IPS DF 19.7 (cell line): ENCODE data around the gene ARPC3.
"Not testable (repeated sequence)": the region's sequence is repeated elsewhere in the genome, so short reads cannot be mapped to it uniquely, and the experiment has no call there.

Source experiments
- DNase-seq: peaks from one replicate; pipeline ENCODE4 v3.0.0-alpha.2; 2013; ENCODE audit warnings: low read depth, low spot score

The ARPC3 gene

GRCh38 chr12:110449799-110450497, at the start of gene ARPC3:
TSS of gene ARPC3 (minus strand) at chr12:110450337. CDS start at chr12:110450260, 77 bp downstream.
- DNase-seq = peak; percentile 86

- no peak for DNase-seq
These were observed 49.0 kb upstream of the ARPC3 start for GRCh38 chr12:110498984-110499706.

DNA sequence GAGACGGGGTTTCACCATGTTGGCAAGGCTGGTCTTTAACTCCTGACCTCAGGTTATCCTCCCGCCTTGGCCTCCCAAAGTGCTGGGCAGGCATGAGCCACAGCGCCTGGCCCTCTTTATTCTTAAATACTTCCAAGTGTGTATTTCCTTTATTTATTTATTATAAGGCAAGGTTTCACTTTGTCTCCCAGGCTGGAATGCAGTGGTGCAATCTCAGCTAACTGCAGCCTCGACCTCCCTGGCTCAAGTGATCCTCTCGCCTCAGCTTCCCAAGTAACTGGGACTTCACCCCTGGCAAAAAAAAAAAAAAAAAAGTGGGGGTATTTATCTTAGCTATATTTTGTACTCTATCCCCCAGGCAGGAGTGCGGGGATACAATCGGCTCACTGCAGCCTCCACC, 25.3 kb upstream of the ARPC3 start:
- no peak for DNase-seq

- DNase-seq = peak; percentile 93
These were observed 18.3 kb upstream of the ARPC3 start, which contains the start of the genes FAM216A and GPN3 for GRCh38 chr12:110468214-110469048. TSS of gene FAM216A (plus strand) at chr12:110468845. CDS start at chr12:110468876, 31 bp downstream. TSS of gene GPN3 (minus strand) at chr12:110468257. CDS start at chr12:110468203, 54 bp downstream.

DNA sequence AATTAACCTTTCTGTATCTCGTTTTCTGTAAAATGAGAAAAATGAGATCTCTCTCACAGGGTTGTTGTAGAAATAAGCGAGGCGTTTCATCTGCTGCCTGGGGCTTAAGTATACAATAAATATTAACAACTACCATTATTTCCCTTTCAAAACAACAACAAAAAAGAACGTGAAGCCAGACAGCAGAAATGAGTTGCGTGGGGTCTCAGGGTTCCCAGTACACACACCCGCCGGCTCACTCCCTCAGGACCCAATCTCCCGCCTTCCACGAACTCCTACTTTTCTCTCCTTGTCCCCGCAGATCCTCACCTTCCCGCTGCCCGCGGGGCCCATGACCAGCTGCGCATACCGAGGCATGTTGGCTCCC, 17.7 kb upstream of the ARPC3 start:
- no peak for DNase-seq

GRCh38 chr12:110466791-110467190, 16.7 kb upstream of the ARPC3 start:
- no peak for DNase-seq

DNA sequence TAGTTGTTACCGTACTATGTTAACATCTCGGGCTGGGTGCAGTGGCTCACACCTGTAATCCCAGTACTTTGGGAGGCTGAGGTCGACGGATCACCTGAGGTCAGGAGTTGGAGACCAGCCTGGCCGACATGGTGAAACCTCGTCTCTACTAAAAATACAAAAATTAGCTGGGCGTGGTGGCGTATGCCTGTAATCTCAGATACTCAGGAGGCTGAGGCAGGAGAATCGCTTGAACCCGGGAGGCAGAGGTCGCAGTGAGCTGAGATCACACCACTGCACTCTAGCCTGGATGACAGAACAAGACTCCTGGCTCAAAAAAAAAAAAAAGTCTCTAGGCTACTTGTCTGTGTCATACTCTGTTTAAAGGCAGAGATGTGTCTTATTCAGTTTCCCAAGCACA, 15.6 kb upstream of the ARPC3 start:
- DNase-seq = not testable (repeated sequence)

DNA sequence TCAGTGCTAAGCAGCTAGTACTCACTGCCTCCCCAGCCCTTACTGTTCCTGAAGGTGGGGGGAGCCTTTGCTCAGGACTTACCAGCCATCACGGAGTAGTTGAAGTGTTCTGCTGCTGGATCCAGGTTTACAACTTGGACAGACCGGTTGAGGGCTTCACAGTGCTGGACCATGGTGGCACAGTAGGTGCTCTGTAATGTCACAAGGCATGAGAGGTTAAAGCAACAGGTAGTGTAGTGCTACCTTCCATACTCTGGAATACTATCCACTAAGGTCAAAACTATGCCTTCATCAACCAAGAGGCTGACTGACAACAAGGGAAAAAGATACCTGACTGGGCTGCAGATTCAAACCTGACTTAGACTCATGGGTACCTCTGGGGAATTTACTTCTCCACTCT, 14.9 kb upstream of the ARPC3 start:
- no peak for DNase-seq

GRCh38 chr12:110461189-110461588, 11.1 kb upstream of the ARPC3 start:
- not testable (repeated sequence) for DNase-seq

DNA sequence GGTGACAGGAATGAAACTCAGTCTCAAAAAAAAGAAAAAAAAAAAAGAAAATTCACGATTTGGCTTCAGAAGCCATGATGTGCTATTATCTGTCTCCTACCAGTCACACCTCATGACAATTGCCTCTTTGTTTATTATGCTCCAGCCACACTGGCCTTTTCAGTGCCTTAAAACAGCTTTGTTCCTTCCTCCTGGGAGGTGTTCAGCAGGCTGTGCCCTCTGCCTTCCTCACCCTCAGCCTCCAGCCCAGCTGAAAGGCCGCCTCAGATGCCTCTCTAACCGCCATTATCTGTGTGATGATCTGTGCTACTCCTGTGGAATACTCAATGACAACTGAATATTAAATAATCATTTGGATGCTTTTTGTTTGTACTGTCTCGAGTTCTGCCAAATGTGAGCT, 8.6 kb upstream of the ARPC3 start:
- DNase-seq = no peak

- no peak for DNase-seq
These were observed 3.6 kb upstream of the ARPC3 start for GRCh38 chr12:110453569-110454296.

- no peak for DNase-seq
These were observed 1.1 kb upstream of the ARPC3 start for GRCh38 chr12:110451263-110451662.

DNA sequence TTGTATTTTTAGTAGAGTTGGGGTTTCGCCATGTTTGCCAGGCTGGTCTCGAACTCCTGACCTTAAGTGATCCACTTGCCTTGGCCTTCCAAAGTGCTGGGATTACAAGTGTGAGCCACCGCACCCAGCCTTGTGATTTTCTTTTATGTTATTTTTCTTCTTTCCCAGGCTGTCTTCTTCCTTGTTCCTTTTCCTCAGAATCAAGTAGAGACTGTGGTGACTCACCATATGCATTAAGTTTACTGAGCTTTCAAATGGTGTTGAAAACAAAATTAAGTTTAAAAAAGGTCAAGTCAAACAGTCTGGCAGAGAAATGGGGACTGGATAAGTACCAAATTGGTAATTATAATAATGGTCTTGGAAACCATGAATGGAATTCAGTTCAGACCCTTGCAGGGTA, 5.7 kb downstream of the ARPC3 start:
- DNase-seq = no peak

DNA sequence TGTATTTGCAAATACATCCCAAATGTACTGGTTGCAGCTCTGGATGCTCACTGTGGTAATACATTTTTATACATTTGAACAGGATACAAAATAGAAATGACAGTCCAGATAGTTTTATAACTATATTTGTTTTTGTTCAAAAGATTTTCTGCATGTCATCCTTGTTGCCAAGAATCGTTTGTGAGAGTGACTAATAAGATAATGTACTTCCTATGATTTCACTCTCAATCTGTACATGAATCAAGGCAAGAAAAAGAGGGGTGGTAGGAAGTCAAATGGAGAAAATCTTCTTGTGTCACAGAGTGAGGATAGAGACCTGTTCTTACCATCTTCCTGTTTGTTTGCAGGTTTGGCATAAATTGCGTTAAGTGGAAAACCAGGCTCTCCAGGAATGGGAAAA, 13.9 kb downstream of the ARPC3 start:
- no peak for DNase-seq

DNA sequence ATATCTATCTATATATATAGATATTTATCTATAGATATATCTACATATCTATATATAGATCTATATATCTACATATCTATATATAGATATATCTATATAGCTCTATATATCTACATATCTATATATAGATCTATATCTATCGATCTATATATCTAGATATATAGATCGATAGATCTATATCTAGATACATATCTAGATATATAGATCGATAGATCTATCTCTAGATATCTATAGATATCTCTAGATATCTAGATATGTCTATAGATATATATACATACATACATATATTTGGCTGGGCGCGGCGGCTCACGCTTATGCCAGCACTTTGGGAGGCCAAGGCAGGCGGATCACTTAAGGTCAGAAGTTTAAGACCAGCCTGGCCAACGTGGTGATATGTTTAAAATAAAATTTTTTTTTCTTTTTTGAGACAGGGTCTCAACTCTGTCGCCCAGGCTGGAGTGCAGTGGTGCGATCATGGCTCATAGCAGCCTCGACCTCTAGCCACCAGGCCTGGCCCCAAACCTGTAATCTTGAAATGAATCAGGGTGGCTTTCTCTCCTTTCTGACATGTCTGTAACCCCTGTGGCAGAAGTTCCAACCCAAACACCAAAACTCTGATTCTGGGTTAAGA, 18.1 kb downstream of the ARPC3 start:
- DNase-seq = no peak

- not testable (repeated sequence) for DNase-seq
These were observed 20.5 kb downstream of the ARPC3 start for GRCh38 chr12:110429676-110430075.

GRCh38 chr12:110426406-110426805, 23.7 kb downstream of the ARPC3 start:
- no peak for DNase-seq

GRCh38 chr12:110424237-110424636, 25.9 kb downstream of the ARPC3 start:
- DNase-seq = no peak

GRCh38 chr12:110421701-110422100, 28.4 kb downstream of the ARPC3 start:
- no peak for DNase-seq

- DNase-seq = no peak
These were observed 28.9 kb downstream of the ARPC3 start for GRCh38 chr12:110421159-110421661.

DNA sequence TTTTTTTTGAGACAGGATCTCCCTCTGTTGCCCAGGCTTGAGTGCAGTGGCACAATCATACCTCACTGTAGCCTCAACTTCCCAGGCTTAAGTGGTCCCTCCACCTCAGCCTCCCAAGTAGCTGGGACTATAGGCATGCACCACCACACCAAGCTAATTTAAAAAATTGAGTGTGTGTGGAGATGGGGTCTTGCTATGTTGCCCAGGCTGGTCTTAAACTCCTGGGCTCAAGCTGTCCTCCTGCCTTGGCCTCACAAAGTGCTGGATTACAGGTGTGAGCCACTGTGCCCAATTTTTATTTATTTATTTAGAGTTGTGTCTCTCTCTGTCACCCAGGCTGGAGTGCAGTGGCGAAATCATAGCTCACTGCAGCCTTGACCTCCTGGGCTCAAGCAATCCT, 29.5 kb downstream of the ARPC3 start:
- DNase-seq = not testable (repeated sequence)
